Measurements from ENCODE around the gene MUC5AC. TPM values are rescaled to one million over a fixed set of nuclear protein-coding genes. Genes with fewer than 3 reads are reported as not detected.
A peak's percentile ranks its signal among the peaks of the same experiment; 100 is the strongest.

The MUC5AC gene
- total and polyA plus RNA-seq, 4 donors = 0.02 TPM; not detected in 3

- no peak overlapping the region for H3K4me3 ChIP-seq (ENCODE audit: low read depth, low read length)
- WGBS (ENCODE audit: insufficient coverage) = 89% methylated on average over 12 of the region's 16 CpGs
- H3K36me3 ChIP-seq (ENCODE audit: control insufficient read depth, insufficient read depth, low read length) = no peaks in the 10 kb centered on the region
- H3K27me3 ChIP-seq (ENCODE audit: control insufficient read depth, insufficient read depth, low read length) = no peaks in the 10 kb centered on the region
- H3K9me3 ChIP-seq (ENCODE audit: control insufficient read depth, insufficient read depth, low read length) = no peaks in the 10 kb centered on the region
- H3K27ac ChIP-seq (ENCODE audit: low read depth, low read length) = no peak overlapping the region
- peaks cover 13% of the 10 kb centered on the region for H3K4me1 ChIP-seq (ENCODE audit: control insufficient read depth, insufficient read depth, low read length)
- no peak for DNase-seq (ENCODE audit: low read depth in 4 of 6, low spot score in 6 of 6)
Observed at GRCh38 chr11:1200611-1201191, 42.9 kb downstream of the MUC5AC start.

- Histone ChIP-seq H3K27ac (ENCODE audit: low read depth, low read length) (no peak overlapping the region), H3K4me3 (ENCODE audit: low read depth, low read length) (no peak overlapping the region), H3K4me1 (ENCODE audit: control insufficient read depth, insufficient read depth, low read length) (peaks cover 13% of the 10 kb centered on the region), H3K9me3 (ENCODE audit: control insufficient read depth, insufficient read depth, low read length) (no peaks in the 10 kb centered on the region), H3K36me3 (ENCODE audit: control insufficient read depth, insufficient read depth, low read length) (no peaks in the 10 kb centered on the region), H3K27me3 (ENCODE audit: control insufficient read depth, insufficient read depth, low read length) (no peaks in the 10 kb centered on the region)
- no peak for DNase-seq (ENCODE audit: low read depth in 4 of 6, low spot score in 6 of 6)
- 93% methylated on average over 4 of the region's 4 CpGs for WGBS (ENCODE audit: insufficient coverage)
Observed at GRCh38 chr11:1201395-1202153, 43.8 kb downstream of the MUC5AC start.

GRCh38 chr11:1202154-1202775 is 44.5 kb downstream of the MUC5AC start:
- no peaks in the 10 kb centered on the region for H3K9me3 ChIP-seq (ENCODE audit: control insufficient read depth, insufficient read depth, low read length)
- DNase-seq (ENCODE audit: low read depth in 4 of 6, low spot score in 6 of 6) = no peak
- no peaks in the 10 kb centered on the region for H3K27me3 ChIP-seq (ENCODE audit: control insufficient read depth, insufficient read depth, low read length)
- H3K36me3 ChIP-seq (ENCODE audit: control insufficient read depth, insufficient read depth, low read length) = no peaks in the 10 kb centered on the region
- 67% methylated on average over 17 of the region's 18 CpGs for WGBS (ENCODE audit: insufficient coverage)
- H3K4me3 ChIP-seq (ENCODE audit: low read depth, low read length) = no peak overlapping the region
- no peak overlapping the region for H3K27ac ChIP-seq (ENCODE audit: low read depth, low read length)
- peaks cover 13% of the 10 kb centered on the region for H3K4me1 ChIP-seq (ENCODE audit: control insufficient read depth, insufficient read depth, low read length)

- 27% methylated on average over 32 of the region's 32 CpGs for WGBS (ENCODE audit: insufficient coverage)
- Histone ChIP-seq H3K36me3 (ENCODE audit: control insufficient read depth, insufficient read depth, low read length) (no peaks in the 10 kb centered on the region), H3K4me1 (ENCODE audit: control insufficient read depth, insufficient read depth, low read length) (peaks cover 13% of the 10 kb centered on the region), H3K27me3 (ENCODE audit: control insufficient read depth, insufficient read depth, low read length) (no peaks in the 10 kb centered on the region), H3K27ac (ENCODE audit: low read depth, low read length) (no peak overlapping the region), H3K9me3 (ENCODE audit: control insufficient read depth, insufficient read depth, low read length) (no peaks in the 10 kb centered on the region), H3K4me3 (ENCODE audit: low read depth, low read length) (no peak overlapping the region)
- DNase-seq (ENCODE audit: low read depth in 4 of 6, low spot score in 6 of 6) = peak; percentile 4 to 70 (median 24)
Observed at GRCh38 chr11:1202776-1203504, 45.2 kb downstream of the MUC5AC start.

- no peaks in the 10 kb centered on the region for H3K36me3 ChIP-seq (ENCODE audit: control insufficient read depth, insufficient read depth, low read length)
- DNase-seq (ENCODE audit: low read depth in 4 of 6, low spot score in 6 of 6) = no peak
- WGBS (ENCODE audit: insufficient coverage) = 79% methylated on average over 28 of the region's 30 CpGs
- no peaks in the 10 kb centered on the region for H3K9me3 ChIP-seq (ENCODE audit: control insufficient read depth, insufficient read depth, low read length)
- no peaks in the 10 kb centered on the region for H3K27me3 ChIP-seq (ENCODE audit: control insufficient read depth, insufficient read depth, low read length)
- H3K4me3 ChIP-seq (ENCODE audit: low read depth, low read length) = no peak overlapping the region
- H3K4me1 ChIP-seq (ENCODE audit: control insufficient read depth, insufficient read depth, low read length) = peaks cover 13% of the 10 kb centered on the region
- no peak overlapping the region for H3K27ac ChIP-seq (ENCODE audit: low read depth, low read length)
Observed at GRCh38 chr11:1203505-1204271, 45.9 kb downstream of the MUC5AC start.

- peaks cover 13% of the 10 kb centered on the region for H3K4me1 ChIP-seq (ENCODE audit: control insufficient read depth, insufficient read depth, low read length)
- WGBS (ENCODE audit: insufficient coverage) = 90% methylated on average over 22 of the region's 22 CpGs
- no peaks in the 10 kb centered on the region for H3K27me3 ChIP-seq (ENCODE audit: control insufficient read depth, insufficient read depth, low read length)
- H3K36me3 ChIP-seq (ENCODE audit: control insufficient read depth, insufficient read depth, low read length) = no peaks in the 10 kb centered on the region
- H3K4me3 ChIP-seq (ENCODE audit: low read depth, low read length) = no peak overlapping the region
- no peaks in the 10 kb centered on the region for H3K9me3 ChIP-seq (ENCODE audit: control insufficient read depth, insufficient read depth, low read length)
- no peak overlapping the region for H3K27ac ChIP-seq (ENCODE audit: low read depth, low read length)
- DNase-seq (ENCODE audit: low read depth in 4 of 6, low spot score in 6 of 6) = no peak
Observed at GRCh38 chr11:1204381-1205101, 46.8 kb downstream of the MUC5AC start.

- H3K27me3 ChIP-seq (ENCODE audit: control insufficient read depth, insufficient read depth, low read length) = peaks cover under 1% of the 10 kb centered on the region
- WGBS (ENCODE audit: insufficient coverage) = 77% methylated on average over 35 of the region's 35 CpGs
- DNase-seq (ENCODE audit: low read depth in 4 of 6, low spot score in 6 of 6) = no peak
- H3K9me3 ChIP-seq (ENCODE audit: control insufficient read depth, insufficient read depth, low read length) = no peaks in the 10 kb centered on the region
- no peak overlapping the region for H3K4me3 ChIP-seq (ENCODE audit: low read depth, low read length)
- H3K4me1 ChIP-seq (ENCODE audit: control insufficient read depth, insufficient read depth, low read length) = peaks cover 9% of the 10 kb centered on the region
- no peaks in the 10 kb centered on the region for H3K36me3 ChIP-seq (ENCODE audit: control insufficient read depth, insufficient read depth, low read length)
- no peak overlapping the region for H3K27ac ChIP-seq (ENCODE audit: low read depth, low read length)
Observed at GRCh38 chr11:1205121-1205986, 47.6 kb downstream of the MUC5AC start.

GRCh38 chr11:1205987-1206331 is 48.2 kb downstream of the MUC5AC start:
- no peak overlapping the region for H3K27ac ChIP-seq (ENCODE audit: low read depth, low read length)
- H3K4me3 ChIP-seq (ENCODE audit: low read depth, low read length) = no peak overlapping the region
- H3K36me3 ChIP-seq (ENCODE audit: control insufficient read depth, insufficient read depth, low read length) = no peaks in the 10 kb centered on the region
- H3K4me1 ChIP-seq (ENCODE audit: control insufficient read depth, insufficient read depth, low read length) = peaks cover 9% of the 10 kb centered on the region
- H3K9me3 ChIP-seq (ENCODE audit: control insufficient read depth, insufficient read depth, low read length) = peaks cover 1% of the 10 kb centered on the region
- no peak for DNase-seq (ENCODE audit: low read depth in 4 of 6, low spot score in 6 of 6)
- 91% methylated on average over 6 of the region's 8 CpGs for WGBS (ENCODE audit: insufficient coverage)
- peaks cover 2% of the 10 kb centered on the region for H3K27me3 ChIP-seq (ENCODE audit: control insufficient read depth, insufficient read depth, low read length)
